ENCODE results near the gene HAT1. TPM values are rescaled to one million over a fixed set of nuclear protein-coding genes. Genes with fewer than 3 reads are reported as not detected.
"Not testable (repeated sequence)": the region's sequence is repeated elsewhere in the genome, so short reads cannot be mapped to it uniquely, and the experiment has no call there.

HAT1 gene
- total and polyA plus RNA-seq, 4 donors = 23.8 to 32.6 (median 28.4) TPM

DNA sequence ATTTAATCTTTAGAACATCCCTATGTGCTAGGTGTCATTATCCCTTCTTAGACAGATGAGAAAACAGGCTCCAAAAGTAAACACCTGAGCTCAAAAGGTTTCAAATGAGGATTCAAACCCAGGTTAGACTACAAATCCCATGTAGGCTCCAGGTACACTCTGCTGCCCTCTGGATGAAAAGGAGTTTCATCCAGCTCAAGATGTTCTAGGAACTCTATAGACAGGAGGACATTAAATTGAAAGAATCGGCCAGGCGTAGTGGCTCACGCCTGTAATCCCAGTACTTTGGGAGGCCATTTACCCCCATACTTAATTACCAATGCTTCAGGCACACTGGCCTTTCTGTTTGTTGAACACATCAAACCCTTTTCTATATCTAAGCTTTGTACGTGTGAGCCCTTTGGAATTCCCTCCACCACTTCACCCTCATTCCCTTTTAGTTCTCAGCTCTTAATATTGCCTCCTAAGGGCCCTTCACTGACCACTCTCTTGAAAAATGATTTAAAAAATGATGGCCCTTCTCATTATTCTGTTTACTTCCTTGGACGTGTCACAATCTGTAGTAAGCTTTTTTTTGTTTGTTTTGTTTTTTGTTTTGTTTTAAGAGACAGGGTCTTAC is 38.9 kb upstream of the HAT1 start:
- no peak for ATAC-seq (ENCODE audit: low FRiP score)
- DNase-seq = no peak
- Histone ChIP-seq H3K4me3 (ENCODE audit: low read length in 2 of 2) (no peak overlapping the region), H3K4me1 (ENCODE audit: control insufficient read depth in 1 of 2, insufficient read depth in 2 of 2, low read length in 2 of 2) (no peaks in the 10 kb centered on the region), H3K27ac (ENCODE audit: low read depth in 1 of 2, low read length in 2 of 2) (peak overlapping the region in 1 of 2 donors; percentile 63), H3K36me3 (ENCODE audit: control insufficient read depth in 1 of 2, insufficient read depth in 2 of 2, low read length in 1 of 2) (no peaks in the 10 kb centered on the region), H3K27me3 (ENCODE audit: control insufficient read depth in 1 of 2, insufficient read depth in 2 of 2, low read length in 1 of 2) (no peaks in the 10 kb centered on the region), H3K9me3 (ENCODE audit: control insufficient read depth, low read length) (no peaks in the 10 kb centered on the region)
- intact Hi-C loops (cut with DNase I) = no loop called here
- WGBS, 2 donors = 86 to 94% methylated on average over 5 of the region's 5 CpGs

DNA sequence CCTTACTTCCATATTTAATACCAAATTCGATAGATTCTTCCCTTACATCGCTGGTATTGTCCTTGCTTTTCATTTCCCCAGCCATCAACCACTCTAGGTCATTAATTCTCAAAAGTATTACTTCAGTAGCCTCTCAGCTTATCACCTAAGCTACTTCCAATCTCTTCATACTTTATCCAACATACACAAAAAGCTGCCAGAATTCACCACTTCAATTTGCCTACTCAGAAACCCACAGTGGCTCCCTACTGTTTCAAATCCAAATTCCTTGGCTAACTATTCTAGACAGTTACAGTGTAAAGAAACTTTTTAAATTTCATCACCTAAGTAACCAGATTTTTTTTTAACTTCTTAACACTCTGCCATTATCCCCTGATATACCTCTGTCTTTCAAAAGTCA is 32.9 kb upstream of the HAT1 start:
- Histone ChIP-seq H3K27ac (ENCODE audit: low read depth in 1 of 2, low read length in 2 of 2) (no peak overlapping the region), H3K9me3 (ENCODE audit: control insufficient read depth, low read length) (no peaks in the 10 kb centered on the region), H3K36me3 (ENCODE audit: control insufficient read depth in 1 of 2, insufficient read depth in 2 of 2, low read length in 1 of 2) (no peaks in the 10 kb centered on the region), H3K4me3 (ENCODE audit: low read length in 2 of 2) (no peak overlapping the region), H3K27me3 (ENCODE audit: control insufficient read depth in 1 of 2, insufficient read depth in 2 of 2, low read length in 1 of 2) (no peaks in the 10 kb centered on the region), H3K4me1 (ENCODE audit: control insufficient read depth in 1 of 2, insufficient read depth in 2 of 2, low read length in 2 of 2) (no peaks in the 10 kb centered on the region)
- ATAC-seq (ENCODE audit: low FRiP score) (no peak), DNase-seq (no peak)
- intact Hi-C loops (cut with DNase I) = no loop called here
- 95 to 96% methylated on average over 2 of the region's 2 CpGs for WGBS, 2 donors

- WGBS, 2 donors = 78 to 91% methylated on average over 1 of the region's 1 CpG
- DNase-seq (no peak), ATAC-seq (ENCODE audit: low FRiP score) (no peak)
- Histone ChIP-seq H3K27ac (ENCODE audit: low read depth in 1 of 2, low read length in 2 of 2) (no peak overlapping the region), H3K27me3 (ENCODE audit: control insufficient read depth in 1 of 2, insufficient read depth in 2 of 2, low read length in 1 of 2) (no peaks in the 10 kb centered on the region), H3K9me3 (ENCODE audit: control insufficient read depth, low read length) (no peaks in the 10 kb centered on the region), H3K36me3 (ENCODE audit: control insufficient read depth in 1 of 2, insufficient read depth in 2 of 2, low read length in 1 of 2) (no peaks in the 10 kb centered on the region), H3K4me1 (ENCODE audit: control insufficient read depth in 1 of 2, insufficient read depth in 2 of 2, low read length in 2 of 2) (no peaks in the 10 kb centered on the region), H3K4me3 (ENCODE audit: low read length in 2 of 2) (no peak overlapping the region)
- intact Hi-C loops (cut with DNase I) = no loop called here
Observed at GRCh38 chr2:171889808-171890207, 32.5 kb upstream of the HAT1 start.

GRCh38 chr2:171893196-171893823 is 29.0 kb upstream of the HAT1 start:
- Histone ChIP-seq H3K27me3 (ENCODE audit: control insufficient read depth in 1 of 2, insufficient read depth in 2 of 2, low read length in 1 of 2) (no peaks in the 10 kb centered on the region), H3K9me3 (ENCODE audit: control insufficient read depth, low read length) (no peaks in the 10 kb centered on the region), H3K4me1 (ENCODE audit: control insufficient read depth in 1 of 2, insufficient read depth in 2 of 2, low read length in 2 of 2) (no peaks in the 10 kb centered on the region), H3K27ac (ENCODE audit: low read depth in 1 of 2, low read length in 2 of 2) (no peak overlapping the region), H3K36me3 (ENCODE audit: control insufficient read depth in 1 of 2, insufficient read depth in 2 of 2, low read length in 1 of 2) (no peaks in the 10 kb centered on the region), H3K4me3 (ENCODE audit: low read length in 2 of 2) (peak overlapping the region; percentile 75 to 78)
- intact Hi-C loops (cut with DNase I) = no loop called here
- ATAC-seq (ENCODE audit: low FRiP score) (no peak), DNase-seq (no peak)
- 36 to 46% methylated on average over 7 of the region's 7 CpGs for WGBS, 2 donors

DNA sequence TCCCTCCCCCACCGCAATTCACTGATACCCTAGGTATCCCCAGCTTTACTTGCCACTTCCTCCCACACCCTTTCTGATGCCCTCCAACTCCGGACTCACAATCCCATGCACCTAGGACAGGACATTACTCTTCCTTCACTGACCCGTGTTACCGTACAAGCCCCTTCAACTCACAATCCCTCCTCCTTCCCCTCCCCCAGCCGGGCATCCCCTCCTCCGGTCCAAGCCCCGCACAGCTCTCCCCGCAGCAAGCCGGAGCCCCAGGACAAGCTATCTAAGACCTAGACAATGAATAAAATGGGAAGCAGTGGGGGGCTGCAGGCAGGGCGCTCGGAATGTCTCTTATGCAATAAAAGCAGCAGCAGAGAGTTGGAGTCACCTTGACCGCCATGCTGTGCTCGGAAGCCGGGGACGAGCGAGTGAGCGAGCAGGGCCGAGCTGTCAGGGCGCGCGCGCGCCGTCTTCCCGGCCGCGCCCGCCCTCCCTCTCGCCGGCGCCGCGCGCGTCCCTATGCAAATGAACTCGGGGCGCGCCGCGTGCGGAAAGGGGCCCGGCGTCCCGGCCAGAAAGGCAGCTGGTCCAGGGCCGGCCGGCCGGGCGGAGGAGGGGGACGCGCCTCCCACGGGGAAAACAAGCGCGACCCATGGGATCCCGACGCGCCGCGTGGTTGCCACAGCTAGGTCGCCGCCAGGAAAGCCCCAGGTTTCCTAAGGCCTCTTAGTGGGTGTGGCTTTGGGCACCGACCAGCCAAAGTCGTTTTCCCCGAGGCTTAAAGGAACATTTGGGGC is 28.2 kb upstream of the HAT1 start, which contains the start of gene SLC25A12:
Gene SLC25A12 (minus strand): TSS at position 421 of the 788 bp plus-strand sequence. CDS start 30 bp downstream, at position 391.
- DNase-seq (peak; percentile 87 to 94), ATAC-seq (ENCODE audit: low FRiP score) (peak; percentile 97)
- Histone ChIP-seq H3K4me1 (ENCODE audit: control insufficient read depth in 1 of 2, insufficient read depth in 2 of 2, low read length in 2 of 2) (no peaks in the 10 kb centered on the region), H3K9me3 (ENCODE audit: control insufficient read depth, low read length) (no peaks in the 10 kb centered on the region), H3K27ac (ENCODE audit: low read depth in 1 of 2, low read length in 2 of 2) (peak within 1 kb of the TSS in 1 of 2 donors; percentile 53), H3K36me3 (ENCODE audit: control insufficient read depth in 1 of 2, insufficient read depth in 2 of 2, low read length in 1 of 2) (no peaks in the 10 kb centered on the region), H3K27me3 (ENCODE audit: control insufficient read depth in 1 of 2, insufficient read depth in 2 of 2, low read length in 1 of 2) (no peaks in the 10 kb centered on the region), H3K4me3 (ENCODE audit: low read length in 2 of 2) (peak within 1 kb of the TSS; percentile 75 to 78)
- 1% methylated on average over 48 to 63 of the region's 63 CpGs for WGBS, 2 donors
- intact Hi-C loops (cut with DNase I) = loop anchor here in 1 of 2 donors (2.0 kb wide), 1 partner anchor 29 kb away; the partner anchor contains the start of gene HAT1

GRCh38 chr2:171894612-171894947 is 27.7 kb upstream of the HAT1 start:
- peak overlapping the region in 1 of 2 donors; percentile 22 for H3K27ac ChIP-seq (ENCODE audit: low read depth in 1 of 2, low read length in 2 of 2)
- H3K4me3 ChIP-seq (ENCODE audit: low read length in 2 of 2) = peak overlapping the region; percentile 75 to 78
- H3K4me1 ChIP-seq (ENCODE audit: control insufficient read depth in 1 of 2, insufficient read depth in 2 of 2, low read length in 2 of 2) = no peaks in the 10 kb centered on the region
- DNase-seq = no peak
- intact Hi-C loops (cut with DNase I) = loop anchor here in 1 of 2 donors (2.0 kb wide), 1 partner anchor 28 kb away; the partner anchor contains the start of gene HAT1
- no peaks in the 10 kb centered on the region for H3K27me3 ChIP-seq (ENCODE audit: control insufficient read depth in 1 of 2, insufficient read depth in 2 of 2, low read length in 1 of 2)
- WGBS, 2 donors = 15 to 21% methylated on average over 10 of the region's 10 CpGs
- no peaks in the 10 kb centered on the region for H3K9me3 ChIP-seq (ENCODE audit: control insufficient read depth, low read length)
- peak; percentile 31 for ATAC-seq (ENCODE audit: low FRiP score)
- H3K36me3 ChIP-seq (ENCODE audit: control insufficient read depth in 1 of 2, insufficient read depth in 2 of 2, low read length in 1 of 2) = no peaks in the 10 kb centered on the region

GRCh38 chr2:171895786-171896185 is 26.5 kb upstream of the HAT1 start:
- Histone ChIP-seq H3K27ac (ENCODE audit: low read depth in 1 of 2, low read length in 2 of 2) (no peak overlapping the region), H3K4me1 (ENCODE audit: control insufficient read depth in 1 of 2, insufficient read depth in 2 of 2, low read length in 2 of 2) (no peaks in the 10 kb centered on the region)

DNA sequence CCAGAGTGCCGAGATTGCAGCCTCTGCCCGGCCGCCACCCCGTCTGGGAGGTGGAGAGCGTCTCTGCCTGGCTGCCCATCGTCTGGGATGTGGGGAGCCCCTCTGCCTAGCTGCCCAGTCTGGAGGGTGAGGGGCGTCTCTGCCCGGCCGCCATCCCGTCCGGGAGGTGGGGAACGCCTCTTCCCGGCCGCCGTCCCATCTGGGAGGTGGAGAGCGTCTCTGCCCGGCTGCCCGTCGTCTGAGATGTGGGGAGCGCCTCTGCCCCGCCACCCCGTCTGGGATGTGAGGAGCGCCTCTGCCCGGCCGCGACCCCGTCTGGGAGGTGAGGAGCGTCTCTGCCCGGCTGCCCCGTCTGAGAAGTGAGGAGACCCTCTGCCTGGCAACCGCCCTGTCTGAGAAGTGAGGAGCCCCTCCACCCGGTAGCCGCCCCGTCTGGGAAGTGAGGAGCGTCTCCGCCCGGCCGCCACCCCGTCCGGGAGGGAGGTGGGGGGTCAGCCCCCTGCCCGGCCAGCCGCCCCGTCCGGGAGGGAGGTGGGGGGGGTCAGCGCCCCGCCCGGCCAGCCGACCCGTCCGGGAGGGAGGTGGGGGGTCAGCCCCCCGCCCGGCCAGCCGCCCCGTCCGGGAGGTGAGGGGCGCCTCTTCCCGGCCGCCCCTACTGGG is 22.5 kb upstream of the HAT1 start:
- intact Hi-C loops (cut with DNase I); H3K9me3 ChIP-seq (ENCODE audit: control insufficient read depth, low read length); H3K27ac ChIP-seq (ENCODE audit: low read depth in 1 of 2, low read length in 2 of 2); H3K4me3 ChIP-seq (ENCODE audit: low read length in 2 of 2); H3K27me3 ChIP-seq (ENCODE audit: control insufficient read depth in 1 of 2, insufficient read depth in 2 of 2, low read length in 1 of 2); H3K36me3 ChIP-seq (ENCODE audit: control insufficient read depth in 1 of 2, insufficient read depth in 2 of 2, low read length in 1 of 2); H3K4me1 ChIP-seq (ENCODE audit: control insufficient read depth in 1 of 2, insufficient read depth in 2 of 2, low read length in 2 of 2); ATAC-seq (ENCODE audit: low FRiP score): not testable (repeated sequence)
- WGBS, 2 donors = 93 to 94% methylated on average over 27 to 58 of the region's 58 CpGs
- peak in 1 of 2 donors; percentile 72 for DNase-seq

More at GRCh38 chr2:171895786-171896185, 26.5 kb upstream of the HAT1 start:
- no peak for ATAC-seq (ENCODE audit: low FRiP score)
- no peak overlapping the region for H3K4me3 ChIP-seq (ENCODE audit: low read length in 2 of 2)
- no peaks in the 10 kb centered on the region for H3K36me3 ChIP-seq (ENCODE audit: control insufficient read depth in 1 of 2, insufficient read depth in 2 of 2, low read length in 1 of 2)
- WGBS, 2 donors = 56 to 60% methylated on average over 1 of the region's 1 CpG
- H3K9me3 ChIP-seq (ENCODE audit: control insufficient read depth, low read length) = no peaks in the 10 kb centered on the region
- H3K27me3 ChIP-seq (ENCODE audit: control insufficient read depth in 1 of 2, insufficient read depth in 2 of 2, low read length in 1 of 2) = no peaks in the 10 kb centered on the region
- DNase-seq = no peak
- intact Hi-C loops (cut with DNase I) = loop anchor here in 1 of 2 donors (2.0 kb wide), 1 partner anchor 27 kb away; the partner anchor contains the start of gene HAT1
